Testis (tissue), 3 donors: ENCODE measurements around the gene CA14. TPM values are rescaled to one million over a fixed set of nuclear protein-coding genes. Genes with fewer than 3 reads are reported as not detected.

Source experiments
- DNase-seq: peaks from one replicate; pipeline ENCODE4 v3.0.0-alpha.2; 2019
- H3K27ac ChIP-seq, 2 donors: fragments of 200-600 bp; sonication (generic); one replicate each; pipeline ENCODE4 v1.5.1; 2019
- H3K27me3 ChIP-seq: fragments of 200-600 bp; sonication (generic); one replicate; pipeline ENCODE4 v1.5.1; 2019
- H3K36me3 ChIP-seq: fragments of 200-600 bp; sonication (generic); one replicate; pipeline ENCODE4 v1.5.1; 2017; ENCODE audit warnings: low read depth; ENCODE audit errors: missing control alignments
- H3K4me1 ChIP-seq: fragments of 200-600 bp; sonication (generic); one replicate; pipeline ENCODE4 v1.5.1; 2019
- H3K4me3 ChIP-seq, 2 donors: fragments of 200-600 bp; sonication (generic); one replicate each; pipeline ENCODE4 v1.5.1; 2017 to 2019
- H3K9me3 ChIP-seq: fragments of 200-600 bp; sonication (generic); one replicate; pipeline ENCODE4 v1.5.1; 2017
- CTCF ChIP-seq, 3 experiments: fragments of 450-650 bp in 2 of 3; fragments of 200-600 bp in 1 of 3; sonication (generic) in 1 of 3; IDR thresholded peaks; one replicate each; pipeline ENCODE4 v1.5.1; 2016 to 2019; ENCODE audit warnings: antibody characterized with exemption in 3 of 3, mild to moderate bottlenecking in 2 of 3, moderate library complexity in 1 of 3
- POLR2A ChIP-seq: fragments of 450-650 bp; IDR thresholded peaks from one replicate; pipeline ENCODE4 v1.6.1; 2017; ENCODE audit warnings: antibody characterized with exemption, mild to moderate bottlenecking, moderate library complexity
- WGBS, 2 donors: methylation state at CpG; one replicate each; pipeline ENCODE4 v1.1.5; 2018; 5-methylcytosine and 5-hydroxymethylcytosine counted together
- intact Hi-C: fragments of 100-400 bp; cut with DNase I; formaldehyde crosslinking; loops from one replicate; pipeline ENCODE4 v1.15.1; 2023; ENCODE audit warnings: low total_unique reads
- polyA plus RNA-seq: library from polyadenylated mRNA; stranded (reverse); fragments of 350-450 nt; fragmentation: Illumina TruSeq; extraction: RNeasy Lipid Tissue Mini Kit (QIAGEN cat#74804); gene quantifications from one replicate; pipeline ENCODE4 v1.2.3, GENCODE V29; 2014; ENCODE audit warnings: low read depth, low replicate concordance; ENCODE audit not compliant: insufficient read depth
- total RNA-seq, 2 donors: library from RNA; depleted of rRNA; stranded (reverse); fragments of >200 nt; gene quantifications; one replicate each; pipeline ENCODE4 v1.2.3, GENCODE V29; 2016

CA14 gene
- total and polyA plus RNA-seq, 3 donors from 2014 or later = 0.25 to 0.98 TPM; not detected in 1

DNA sequence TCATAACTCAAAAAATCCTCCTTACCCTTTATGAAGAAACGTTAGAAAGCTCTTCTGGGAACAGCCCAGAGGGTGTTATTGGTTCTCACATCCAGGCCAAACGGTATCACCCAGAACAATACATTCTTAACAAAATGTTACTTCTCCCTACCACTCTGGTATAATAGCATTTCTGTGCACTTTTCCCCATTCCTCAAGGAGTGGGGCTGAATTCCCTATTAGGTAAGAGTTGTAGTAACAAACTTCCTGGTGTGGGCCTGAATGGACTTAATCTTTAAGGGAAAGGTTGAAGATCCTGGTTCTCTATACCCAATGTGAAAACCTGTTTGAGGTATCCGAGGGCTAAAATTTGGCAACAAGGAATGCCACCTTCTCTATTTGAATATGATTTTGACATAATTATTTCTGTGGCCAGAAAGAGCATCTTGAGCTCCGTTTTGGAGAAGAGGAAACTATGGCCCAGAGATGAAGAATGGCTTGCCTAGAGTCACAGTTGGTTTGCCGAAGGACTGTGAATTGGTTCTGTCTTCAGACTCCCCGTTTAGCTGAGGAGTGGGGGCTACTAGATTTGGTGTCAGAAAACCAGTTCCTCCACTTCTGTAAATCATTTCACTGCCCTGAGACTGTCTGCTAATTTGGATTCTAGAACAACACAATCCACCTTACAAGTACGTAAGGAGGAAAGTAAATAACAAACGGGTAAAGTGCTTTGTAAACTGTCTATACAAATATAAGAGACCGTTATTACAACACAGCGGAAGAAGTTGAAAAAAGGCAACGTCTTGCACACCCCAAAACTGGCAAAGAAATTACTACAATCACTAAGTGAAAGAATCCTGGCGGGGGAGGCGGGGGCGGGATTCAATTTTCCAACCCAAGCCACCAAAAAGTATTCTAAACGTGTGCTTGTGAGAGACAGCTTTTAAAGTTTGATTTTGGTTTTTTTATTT lies 23.9 kb upstream of the CA14 start:
- H3K27ac ChIP-seq = peak overlapping the region; percentile 96 to 98

DNA sequence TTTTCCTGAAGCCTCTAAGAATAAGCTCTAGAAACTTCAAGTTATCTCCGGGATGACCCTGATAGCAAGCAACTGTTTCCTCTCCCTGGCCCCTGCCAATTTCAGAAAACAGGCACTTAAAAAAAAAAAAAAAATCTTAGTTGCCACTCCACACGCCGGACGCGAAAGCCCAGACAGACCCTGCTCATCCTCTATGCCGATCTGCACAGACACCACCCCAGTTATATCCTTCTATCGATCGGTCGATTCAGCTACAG lies 23.3 kb upstream of the CA14 start:
- no peaks in the 10 kb centered on the region for H3K36me3 ChIP-seq
- H3K27ac ChIP-seq = peak overlapping the region; percentile 96 to 98
- no peak for DNase-seq
- H3K9me3 ChIP-seq = no peaks in the 10 kb centered on the region
- no peaks in the 10 kb centered on the region for H3K27me3 ChIP-seq
- H3K4me1 ChIP-seq = peaks cover 10% of the 10 kb centered on the region
- no peak for TF ChIP-seq CTCF (IDR thresholded peaks at IDR 0.05)
- TF ChIP-seq POLR2A = no peak
- 0 to 1% methylated on average over 9 of the region's 9 CpGs for WGBS, 2 donors
- H3K4me3 ChIP-seq = peak overlapping the region; percentile 62 to 98
- intact Hi-C loops = no loop called here

More for the DNA sequence above, 23.9 kb upstream of the CA14 start:
- WGBS, 2 donors = 4 to 7% methylated on average over 15 of the region's 15 CpGs
- Histone ChIP-seq H3K9me3 (no peaks in the 10 kb centered on the region), H3K4me1 (peaks cover 10% of the 10 kb centered on the region), H3K27me3 (no peaks in the 10 kb centered on the region), H3K4me3 (peak overlapping the region; percentile 62 to 98), H3K36me3 (no peaks in the 10 kb centered on the region)
- TF ChIP-seq CTCF (IDR thresholded peaks at IDR 0.05) (no peak), POLR2A (no peak)
- no peak for DNase-seq
- intact Hi-C loops = no loop called here

- 0 to 1% methylated on average over 17 to 74 of the region's 78 CpGs for WGBS, 2 donors
- H3K27ac ChIP-seq = peak overlapping the region; percentile 96 to 98
- TF ChIP-seq CTCF (IDR thresholded peaks at IDR 0.05) (no peak), POLR2A (no peak)
- H3K4me3 ChIP-seq = peak overlapping the region; percentile 62 to 98
- DNase-seq = peak; percentile 83
- no peaks in the 10 kb centered on the region for H3K27me3 ChIP-seq
- intact Hi-C loops = no loop called here
- H3K9me3 ChIP-seq = no peaks in the 10 kb centered on the region
- H3K36me3 ChIP-seq = no peaks in the 10 kb centered on the region
- peaks cover 10% of the 10 kb centered on the region for H3K4me1 ChIP-seq
Observed at GRCh38 chr1:150234566-150235293, 22.8 kb upstream of the CA14 start.

DNA sequence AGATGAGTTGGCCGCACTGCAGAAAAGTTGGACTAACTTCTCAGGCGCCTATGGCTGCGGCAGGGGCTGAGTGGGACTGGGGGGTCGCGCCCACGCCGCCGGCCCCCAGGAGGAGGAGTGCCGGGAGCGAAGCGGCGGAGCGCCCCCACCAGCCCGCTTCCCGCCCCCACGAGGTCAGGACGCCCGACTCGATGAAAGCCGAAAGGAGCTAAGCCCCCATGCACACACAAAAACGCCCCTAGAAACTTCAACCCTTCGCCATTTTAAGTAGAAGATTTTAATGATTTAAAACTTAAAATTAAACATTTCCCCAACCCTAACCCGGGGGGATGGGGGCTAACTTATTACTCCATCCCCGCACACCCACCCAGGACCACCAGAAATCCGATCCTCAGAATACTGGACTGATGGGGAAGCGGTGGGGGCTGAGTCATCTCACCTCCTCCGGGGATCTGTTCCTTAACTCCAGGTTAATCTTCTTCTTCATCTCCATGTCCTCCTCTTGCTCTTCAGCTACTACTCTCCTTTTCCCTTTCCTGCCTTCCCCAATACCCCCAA lies 22.2 kb upstream of the CA14 start:
- Histone ChIP-seq H3K9me3 (no peaks in the 10 kb centered on the region), H3K27ac (peak overlapping the region; percentile 96 to 98), H3K36me3 (no peaks in the 10 kb centered on the region), H3K4me3 (peak overlapping the region; percentile 62 to 98), H3K4me1 (peaks cover 10% of the 10 kb centered on the region), H3K27me3 (no peaks in the 10 kb centered on the region)
- no peak for DNase-seq
- WGBS, 2 donors = 1 to 2% methylated on average over 8 to 27 of the region's 27 CpGs
- intact Hi-C loops = no loop called here
- TF ChIP-seq CTCF (IDR thresholded peaks at IDR 0.05) = no peak
- no peak for TF ChIP-seq POLR2A
